Panc1 (cell line): Measurements from ENCODE around the gene PRR13. TPM values are rescaled to one million over a fixed set of nuclear protein-coding genes. Genes with fewer than 3 reads are reported as not detected.
A peak's percentile ranks its signal among the peaks of the same experiment; 100 is the strongest.

ENCODE experiments used
- ATAC-seq: fragments of 200-7000 bp; cut with Tn5 transposase; 2 replicates; pipeline ENCODE4 v1.9.1; 2020; ENCODE audit warnings: mild to moderate bottlenecking, moderate library complexity
- BruUV-seq: library from RNA; stranded (reverse); fragments of 400-500 nt; replicated peaks from 2 replicates; lab custom pipeline; 2021; lab: Mats Ljungman, UMichigan
- CTCF ChIA-PET: fragments of 300-600 bp; sonication (Branson Sonifier 250); formaldehyde crosslinking; loops from one replicate; lab custom pipeline; 2022; ENCODE audit warnings: antibody characterized with exemption; lab: Charles Lee
- POLR2A ChIA-PET: fragments of 300-600 bp; sonication (Branson Sonifier 250); formaldehyde crosslinking; loops from one replicate; lab custom pipeline; 2022; ENCODE audit warnings: antibody characterized with exemption; lab: Charles Lee
- DNase-seq: peaks from one replicate; pipeline ENCODE4 v3.0.0-alpha.2; 2010; ENCODE audit warnings: low read depth, low spot score
- H3K27ac ChIP-seq: 2 replicates; pipeline ENCODE4 v1.5.1; 2011; ENCODE audit warnings: mild to moderate bottlenecking, low read length, inconsistent platforms
- H3K27me3 ChIP-seq: fragments of 200-500 bp; sonication (Bioruptor generic); 2 replicates; pipeline ENCODE4 v1.6.0; 2014; ENCODE audit warnings: low read length, inconsistent platforms; ENCODE audit not compliant: control insufficient read depth, insufficient read depth
- H3K36me3 ChIP-seq: fragments of 200-500 bp; sonication (Bioruptor generic); 2 replicates; pipeline ENCODE4 v1.5.1; 2014; ENCODE audit warnings: inconsistent platforms, mild to moderate bottlenecking, low read length, moderate library complexity; ENCODE audit not compliant: control insufficient read depth, insufficient read depth
- H3K4me1 ChIP-seq: 2 replicates; pipeline ENCODE4 v1.5.1; 2011; ENCODE audit warnings: inconsistent platforms, mild to moderate bottlenecking, low read length, moderate library complexity; ENCODE audit not compliant: control insufficient read depth, insufficient read depth
- H3K4me3 ChIP-seq, 2 experiments: 2 replicates each; pipeline ENCODE4 v1.5.1; 2011 to 2012; ENCODE audit warnings: low read depth in 2 of 2, low read length in 2 of 2, mild to moderate bottlenecking in 2 of 2, inconsistent platforms in 1 of 2, moderate library complexity in 1 of 2
- H3K9me3 ChIP-seq: fragments of 200-500 bp; sonication (Bioruptor generic); 2 replicates; pipeline ENCODE4 v1.5.1; 2014; ENCODE audit warnings: low read depth, mild to moderate bottlenecking, inconsistent platforms, low read length, moderate library complexity; ENCODE audit not compliant: control insufficient read depth, insufficient read depth
- CTCF ChIP-seq: fragments of 450-650 bp; IDR thresholded peaks from 2 replicates; pipeline ENCODE4 v1.5.1; 2017; ENCODE audit warnings: mild to moderate bottlenecking
- POLR2AphosphoS5 ChIP-seq: IDR thresholded peaks from 2 replicates; pipeline ENCODE4 v1.6.1; 2012; ENCODE audit warnings: mild to moderate bottlenecking, low read depth, low read length, moderate library complexity
- REST ChIP-seq, 2 experiments: IDR thresholded peaks; 2 replicates each; pipeline ENCODE4 v1.6.1; 2011 to 2012; ENCODE audit warnings: low read depth in 2 of 2, control low read depth in 1 of 2, low read length in 1 of 2, mild to moderate bottlenecking in 1 of 2, moderate library complexity in 1 of 2; ENCODE audit not compliant: insufficient read depth in 1 of 2
- SIN3A ChIP-seq: IDR thresholded peaks from 2 replicates; pipeline ENCODE4 v1.6.1; 2012; ENCODE audit warnings: low read depth, mild to moderate bottlenecking, low read length, moderate library complexity, borderline replicate concordance; ENCODE audit not compliant: insufficient read depth
- TCF7L2 ChIP-seq: IDR thresholded peaks from 2 replicates; pipeline ENCODE4 v1.6.1; 2011; ENCODE audit warnings: mild to moderate bottlenecking, low read depth, low read length, inconsistent platforms
- in situ Hi-C: cut with HindIII; loops from 2 replicates; pipeline ENCODE4 v1.10.0; 2016; ENCODE audit warnings: low sequenced_read_pairs, low pct_unique_long_range_greater_than_20kb
- intact Hi-C: fragments of 100-400 bp; cut with micrococcal nuclease; formaldehyde crosslinking; loops from one replicate; pipeline ENCODE4 v1.10.0; 2022; ENCODE audit not compliant: unreplicated experiment
- total RNA-seq: library from RNA; stranded (reverse); gene quantifications from one replicate; pipeline ENCODE4 v1.2.1, GENCODE V29; 2021; ENCODE audit not compliant: unreplicated experiment

PRR13 gene
- total RNA-seq, 1 experiment from 2014 or later, result 454 TPM

GRCh38 chr12:53489242-53489864, 47.8 kb downstream of the PRR13 start:
- H3K27ac ChIP-seq, result no peak overlapping the region
- CTCF ChIA-PET, result interaction anchor here (0.6 kb wide), 1 partner anchor 154 kb away, joined by 3 read pairs; no protein-coding TSS in a partner anchor
- DNase-seq (no peak), ATAC-seq (no peak)
- POLR2A ChIA-PET, result no interaction called here
- peaks cover 14% of the 10 kb centered on the region for H3K4me1 ChIP-seq
- H3K4me3 ChIP-seq, result no peak overlapping the region
- no peaks in the 10 kb centered on the region for H3K36me3 ChIP-seq
- BruUV-seq, result no TSS peak
- in situ Hi-C loops (no loop called here), intact Hi-C loops (no loop called here)
- TF ChIP-seq SIN3A, result no peak
- TF ChIP-seq TCF7L2, result no peak
- TF ChIP-seq REST (IDR thresholded peaks at IDR 0.05; ENCODE audit: insufficient read depth in 1 of 2, low read depth in 2 of 2, low read length in 1 of 2), result no peak
- TF ChIP-seq CTCF, result no peak
- TF ChIP-seq POLR2AphosphoS5, result no peak
- H3K27me3 ChIP-seq, result no peaks in the 10 kb centered on the region
- no peaks in the 10 kb centered on the region for H3K9me3 ChIP-seq

DNA sequence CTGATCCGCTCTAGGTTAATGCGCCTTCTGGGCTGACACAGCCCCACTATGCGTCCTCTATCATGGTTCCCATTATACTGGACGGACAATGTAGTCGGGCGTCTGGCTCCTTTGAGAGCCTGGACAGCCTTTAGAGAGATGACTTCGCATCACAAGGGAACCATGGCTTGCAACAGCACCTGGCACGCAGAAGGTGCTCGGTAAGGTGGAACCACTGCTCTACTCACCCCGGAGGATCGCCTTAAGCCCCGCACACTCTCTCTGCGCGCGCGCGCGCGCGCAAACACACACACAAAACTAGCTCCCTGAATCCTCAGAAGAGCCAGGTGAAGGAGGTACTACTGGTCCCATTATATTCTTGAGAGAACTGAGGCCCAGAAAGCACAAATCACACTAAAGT, 50.7 kb downstream of the PRR13 start:
- ATAC-seq (no peak; the same call in 1 of the 2 replicates), DNase-seq (no peak)
- no TSS peak for BruUV-seq
- in situ Hi-C loops, result no loop called here
- no peaks in the 10 kb centered on the region for H3K36me3 ChIP-seq
- peaks cover 26% of the 10 kb centered on the region for H3K4me1 ChIP-seq
- TF ChIP-seq SIN3A, result no peak
- no peak for TF ChIP-seq TCF7L2
- TF ChIP-seq REST (IDR thresholded peaks at IDR 0.05; ENCODE audit: insufficient read depth in 1 of 2, low read depth in 2 of 2, low read length in 1 of 2), result no peak
- no peak for TF ChIP-seq CTCF
- no peak for TF ChIP-seq POLR2AphosphoS5
- CTCF ChIA-PET, result interaction anchor here (0.7 kb wide), 1 partner anchor 16 kb away, joined by 5 read pairs; no protein-coding TSS in a partner anchor
- intact Hi-C loops, result no loop called here
- POLR2A ChIA-PET, result interaction anchor here (0.7 kb wide), 1 partner anchor 291 kb away, joined by 4 read pairs; no protein-coding TSS in a partner anchor
- H3K9me3 ChIP-seq, result no peaks in the 10 kb centered on the region
- H3K27ac ChIP-seq, result peak overlapping the region; percentile 91
- H3K27me3 ChIP-seq, result no peaks in the 10 kb centered on the region
- peak overlapping the region; percentile 48 to 78 for H3K4me3 ChIP-seq
